H1 (cell line): ENCODE results near the gene PPP2R2C. TPM values are rescaled to one million over a fixed set of nuclear protein-coding genes. Genes with fewer than 3 reads are reported as not detected.

Experiments used
- CTCF ChIA-PET: fragments of 300-600 bp; sonication (Branson Sonifier 250); formaldehyde crosslinking; loops from one replicate; lab custom pipeline; 2021; ENCODE audit not compliant: partially characterized antibody; lab: Charles Lee
- POLR2A ChIA-PET: fragments of 300-600 bp; sonication (Branson Sonifier 250); formaldehyde crosslinking; loops from one replicate; lab custom pipeline; 2021; ENCODE audit warnings: inconsistent platforms; ENCODE audit not compliant: partially characterized antibody; lab: Charles Lee
- DNase-seq, 2 experiments: peaks; one replicate each; pipeline versions ENCODE4 v3.0.0 to v3.0.0-alpha.2; 2010 to 2022; ENCODE audit warnings: low spot score in 2 of 2, low read depth in 1 of 2, mixed read lengths in 1 of 2
- FAIRE-seq: peaks from 2 replicates; lab custom pipeline; 2011; peaks lifted over from hg19 to GRCh38; lab: Jason Lieb, UNC
- H2AFZ ChIP-seq: 2 replicates; pipeline ENCODE4 v1.8.1; 2012; ENCODE audit warnings: low read length, inconsistent platforms
- H2AK5ac ChIP-seq: 2 replicates; pipeline ENCODE4 v1.6.1; 2013; ENCODE audit warnings: low read depth, low read length
- H2BK120ac ChIP-seq: replicated peaks from 2 replicates; pipeline ENCODE3; 2013; ENCODE audit warnings: low read depth, low read length, inconsistent platforms
- H2BK12ac ChIP-seq: 2 replicates; pipeline ENCODE4 v1.6.1; 2013; ENCODE audit warnings: low read depth, low read length
- H2BK15ac ChIP-seq: 2 replicates; pipeline ENCODE4 v1.6.1; 2013; ENCODE audit warnings: low read length
- H2BK20ac ChIP-seq: 2 replicates; pipeline ENCODE4 v1.6.1; 2013; ENCODE audit warnings: low read length
- H2BK5ac ChIP-seq: 2 replicates; pipeline ENCODE4 v1.6.1; 2013; ENCODE audit warnings: low read depth, low read length
- H3K14ac ChIP-seq: 2 replicates; pipeline ENCODE4 v1.6.1; 2013; ENCODE audit warnings: inconsistent platforms; ENCODE audit not compliant: insufficient read length
- H3K18ac ChIP-seq: 2 replicates; pipeline ENCODE4 v1.6.1; 2013; ENCODE audit warnings: low read length; ENCODE audit errors: extremely low read depth
- H3K23ac ChIP-seq: 2 replicates; pipeline ENCODE4 v1.6.1; 2013; ENCODE audit warnings: inconsistent platforms; ENCODE audit not compliant: insufficient read length
- H3K23me2 ChIP-seq: 2 replicates; pipeline ENCODE4 v1.6.1; 2013; ENCODE audit warnings: low read depth, low read length
- H3K27ac ChIP-seq: 2 replicates; pipeline ENCODE4 v1.6.1; 2011; ENCODE audit warnings: low read depth, low read length, inconsistent platforms
- H3K27me3 ChIP-seq, 4 experiments: replicated peaks in 1 of 4; 1 replicate in 1 of 4; 2 replicates in 3 of 4; pipeline versions ENCODE4 v1.6.1 to v1.8.1; 2011 to 2013; ENCODE audit warnings: low read length in 3 of 4, mild to moderate bottlenecking in 3 of 4, inconsistent platforms in 2 of 4, mixed read lengths in 2 of 4, moderate library complexity in 1 of 4; ENCODE audit not compliant: control insufficient read depth in 3 of 4, insufficient read depth in 3 of 4; ENCODE audit errors: extremely low read depth in 1 of 4
- H3K36me3 ChIP-seq, 4 experiments: 2 replicates each; pipeline versions ENCODE4 v1.6.1 to v1.8.1; 2011 to 2013; ENCODE audit warnings: mild to moderate bottlenecking in 4 of 4, low read length in 3 of 4, moderate library complexity in 2 of 4, control low read depth in 1 of 4, inconsistent platforms in 1 of 4; ENCODE audit not compliant: insufficient read depth in 4 of 4, control insufficient read depth in 2 of 4
- H3K4ac ChIP-seq: replicated peaks from 2 replicates; pipeline ENCODE3; 2013; ENCODE audit warnings: low read length, low read depth, mixed read lengths, inconsistent platforms; ENCODE audit not compliant: insufficient read length
- H3K4me1 ChIP-seq, 4 experiments: replicated peaks in 1 of 4; 1 replicate in 1 of 4; 2 replicates in 3 of 4; pipeline versions ENCODE4 v1.6.1 to v1.8.1; 2011 to 2013; ENCODE audit warnings: low read length in 3 of 4, inconsistent platforms in 2 of 4, mixed read lengths in 1 of 4; ENCODE audit not compliant: insufficient read depth in 4 of 4, control insufficient read depth in 3 of 4
- H3K4me2 ChIP-seq, 2 experiments: 2 replicates each; pipeline versions ENCODE4 v1.6.1 to v1.8.1; 2011 to 2013; ENCODE audit warnings: low read depth in 2 of 2, low read length in 2 of 2, control low read depth in 1 of 2, inconsistent platforms in 1 of 2, mild to moderate bottlenecking in 1 of 2; ENCODE audit not compliant: insufficient read depth in 1 of 2
- H3K4me3 ChIP-seq, 4 experiments: fragments of 200-600, 300-600 bp in 1 of 4; sonication (generic), shearing (Covaris generic), sonication (Bioruptor Twin) in 1 of 4; 2 replicates each; pipeline versions ENCODE4 v1.5.1 to v1.8.1; 2011 to 2016; ENCODE audit warnings: low read length in 4 of 4, low read depth in 3 of 4, control low read depth in 2 of 4, inconsistent platforms in 2 of 4, mild to moderate bottlenecking in 2 of 4, mixed read lengths in 1 of 4, moderate library complexity in 1 of 4; ENCODE audit not compliant: insufficient read depth in 2 of 4; ENCODE audit errors: extremely low read depth in 1 of 4
- H3K56ac ChIP-seq: replicated peaks from 2 replicates; pipeline ENCODE3; 2013; ENCODE audit warnings: low read depth, mild to moderate bottlenecking, mixed read lengths, low read length, inconsistent platforms; ENCODE audit not compliant: insufficient read length
- H3K79me1 ChIP-seq: 2 replicates; pipeline ENCODE4 v1.6.1; 2013; ENCODE audit warnings: low read depth, low read length, control low read depth
- H3K79me2 ChIP-seq, 2 experiments: 2 replicates each; pipeline versions ENCODE4 v1.6.1 to v1.8.1; 2012 to 2013; ENCODE audit warnings: low read length in 2 of 2, mild to moderate bottlenecking in 2 of 2, inconsistent platforms in 1 of 2; ENCODE audit not compliant: insufficient read depth in 2 of 2, control insufficient read depth in 1 of 2
- H3K9ac ChIP-seq, 4 experiments: replicated peaks in 1 of 4; 1 replicate in 1 of 4; 2 replicates in 3 of 4; pipeline versions ENCODE4 v1.6.1 to v1.8.1; 2011 to 2013; ENCODE audit warnings: low read depth in 3 of 4, low read length in 3 of 4, control low read depth in 2 of 4, mild to moderate bottlenecking in 2 of 4, moderate library complexity in 2 of 4, inconsistent platforms in 1 of 4; ENCODE audit errors: extremely low read depth in 1 of 4
- H3K9me3 ChIP-seq, 2 experiments: 2 replicates each; pipeline versions ENCODE4 v1.6.1 to v1.8.1; 2012 to 2013; ENCODE audit warnings: mild to moderate bottlenecking in 2 of 2, moderate library complexity in 2 of 2, control low read depth in 1 of 2, inconsistent platforms in 1 of 2, low read depth in 1 of 2, low read length in 1 of 2, mixed read lengths in 1 of 2; ENCODE audit not compliant: insufficient read depth in 2 of 2
- H4K20me1 ChIP-seq, 2 experiments: replicated peaks in 1 of 2; 2 replicates each; pipeline versions ENCODE3 to v1.8.1; 2011 to 2013; ENCODE audit warnings: inconsistent platforms in 2 of 2, low read length in 2 of 2, mild to moderate bottlenecking in 1 of 2; ENCODE audit not compliant: insufficient read depth in 2 of 2, control insufficient read depth in 1 of 2
- H4K5ac ChIP-seq: 2 replicates; pipeline ENCODE4 v1.6.1; 2013; ENCODE audit warnings: low read length, low read depth, mixed read lengths, inconsistent platforms; ENCODE audit not compliant: insufficient read length
- H4K8ac ChIP-seq: 2 replicates; pipeline ENCODE4 v1.8.0; 2013; ENCODE audit warnings: mild to moderate bottlenecking, moderate library complexity, low read length, inconsistent platforms; ENCODE audit not compliant: insufficient read depth; ENCODE audit errors: extremely low read depth
- H4K91ac ChIP-seq: replicated peaks from 2 replicates; pipeline ENCODE3; 2013; ENCODE audit warnings: low read length, mixed read lengths, inconsistent platforms; ENCODE audit not compliant: insufficient read length
- BCL11A ChIP-seq, 2 experiments: IDR thresholded peaks; one replicate each; pipeline ENCODE4 v1.6.1; 2011; ENCODE audit warnings: low read depth in 2 of 2, low read length in 2 of 2, mild to moderate bottlenecking in 2 of 2
- CEBPB ChIP-seq: IDR thresholded peaks from 2 replicates; pipeline ENCODE4 v1.6.1; 2012; ENCODE audit warnings: low read depth, low read length
- CREB1 ChIP-seq: IDR thresholded peaks from 2 replicates; pipeline ENCODE4 v1.6.1; 2012; ENCODE audit warnings: inconsistent platforms
- EP300 ChIP-seq, 2 experiments: IDR thresholded peaks; 1 replicate in 1 of 2; 2 replicates in 1 of 2; pipeline ENCODE4 v1.6.1; 2011 to 2012; ENCODE audit warnings: low read depth in 2 of 2, low read length in 2 of 2, mild to moderate bottlenecking in 2 of 2, borderline replicate concordance in 1 of 2, inconsistent platforms in 1 of 2, moderate library complexity in 1 of 2
- KDM4A ChIP-seq: IDR thresholded peaks from one replicate; pipeline ENCODE4 v1.7.1; 2012; ENCODE audit warnings: low read depth, mild to moderate bottlenecking, moderate library complexity, low read length, inconsistent platforms; ENCODE audit not compliant: severe bottlenecking
- RAD21 ChIP-seq, 2 experiments: IDR thresholded peaks in 1 of 2; conservative IDR thresholded peaks in 1 of 2; 2 replicates each; pipeline ENCODE4 v1.6.1; 2011; ENCODE audit warnings: low read depth in 2 of 2, low read length in 2 of 2, improper control_type of control experiment in 1 of 2, inconsistent platforms in 1 of 2, mild to moderate bottlenecking in 1 of 2, moderate library complexity in 1 of 2
- RFX5 ChIP-seq: IDR thresholded peaks from 2 replicates; pipeline ENCODE4 v1.6.1; 2011; ENCODE audit warnings: low read depth, low read length, improper control_type of control experiment, borderline replicate concordance
- SIX5 ChIP-seq: IDR thresholded peaks from 2 replicates; pipeline ENCODE4 v1.6.1; 2011; ENCODE audit warnings: mild to moderate bottlenecking, low read depth, low read length
- SP1 ChIP-seq: IDR thresholded peaks from 2 replicates; pipeline ENCODE4 v1.6.1; 2011; ENCODE audit warnings: low read depth, low read length
- TAF7 ChIP-seq: optimal IDR thresholded peaks from 2 replicates; pipeline ENCODE3; 2011; ENCODE audit warnings: low read depth, mild to moderate bottlenecking, inconsistent platforms, low read length, moderate library complexity, borderline replicate concordance
- YY1 ChIP-seq: IDR thresholded peaks from 2 replicates; pipeline ENCODE4 v1.6.1; 2011; ENCODE audit warnings: low read depth, mild to moderate bottlenecking, low read length
- WGBS, 2 experiments: shearing (Covaris generic) in 1 of 2; methylation state at CpG; one replicate each; pipeline versions ENCODE4 v1.1.6 to v1.1.7; 2013 to 2015; ENCODE audit warnings: low lambda C conversion rate in 2 of 2, mixed read lengths in 2 of 2, inconsistent platforms in 1 of 2, low coverage in 1 of 2, missing lambda C conversion rate in 1 of 2; ENCODE audit not compliant: insufficient replicate concordance in 2 of 2, insufficient coverage in 1 of 2, insufficient read length in 1 of 2; ENCODE audit errors: extremely low coverage in 1 of 2, missing lambda C conversion rate in 1 of 2; 5-methylcytosine and 5-hydroxymethylcytosine counted together
- polyA plus RNA-seq, 7 experiments: library from polyadenylated mRNA; depleted of rRNA in 3 of 7; stranded (reverse) in 5 of 7; unstranded in 2 of 7; fragments of >200 nt in 5 of 7; fragments of 200-250 nt in 2 of 7; gene quantifications; 1 replicate in 5 of 7; 2 replicates in 1 of 7; 4 replicates in 1 of 7; pipeline versions ENCODE4 v1.2.1 to v1.2.3, GENCODE V29; 2011 to 2013; ENCODE audit warnings: missing spikeins in 2 of 7, mixed read lengths in 2 of 7
- total RNA-seq: library from RNA; stranded (reverse); fragmentation: NEBNext Ultra II Directional; extraction: Animal tissue kit (Norgen Biotek cat#: 25700); gene quantifications from 2 replicates; pipeline ENCODE4 v1.2.1, GENCODE V29; 2021
- TF ChIP-seq, protein P1 (sequence below), 3 experiments: IDR thresholded peaks; 1 replicate in 2 of 3; 2 replicates in 1 of 3; pipeline versions ENCODE4 v1.5.1 to v1.6.1; 2011; ENCODE audit warnings: low read length in 3 of 3, mild to moderate bottlenecking in 3 of 3, inconsistent platforms in 2 of 3, low read depth in 1 of 3, moderate library complexity in 1 of 3; ENCODE audit not compliant: insufficient read depth in 1 of 3; ENCODE audit errors: control extremely low read depth in 1 of 3

PPP2R2C gene
- total and polyA plus RNA-seq, 2 of the 8 experiments (the other 6 are each of a cell fraction or from before 2014, with no cell fraction given), result 6.4 TPM

DNA sequence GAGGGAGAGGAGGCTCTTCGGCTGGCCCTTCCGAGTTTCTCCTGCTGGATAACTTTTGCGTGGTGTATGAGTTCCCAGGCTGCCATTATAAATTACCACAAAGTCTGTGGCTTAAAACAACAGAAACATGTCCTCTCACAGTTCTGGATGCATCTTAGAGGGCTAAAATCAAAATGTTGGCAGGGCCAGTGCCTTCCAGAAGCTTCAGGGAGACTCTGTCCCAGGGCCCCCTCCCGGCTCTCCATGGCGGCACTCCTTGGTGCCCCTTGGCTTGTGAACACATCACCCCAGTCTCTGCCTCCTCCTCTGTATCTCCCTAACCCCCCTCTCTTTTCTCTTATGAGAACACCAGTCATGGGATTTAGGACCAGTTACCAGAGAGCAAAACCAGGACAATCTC lies 23.3 kb upstream of the PPP2R2C start:
- H3K23ac ChIP-seq, result no peak overlapping the region
- H3K27me3 ChIP-seq, result no peaks in the 10 kb centered on the region; a peak in 2 of 7 replicates
- H4K5ac ChIP-seq, result no peak overlapping the region
- no peaks in the 10 kb centered on the region for H3K36me3 ChIP-seq
- no peak overlapping the region for H3K9ac ChIP-seq
- H2BK20ac ChIP-seq, result no peak overlapping the region
- no peak overlapping the region for H3K56ac ChIP-seq
- H3K14ac ChIP-seq, result no peak overlapping the region
- CTCF ChIA-PET, result interaction anchor here (1.0 to 3.2 kb wide), 2 partner anchors 22 to 51 kb away, joined by 3 to 9 read pairs; no protein-coding TSS in a partner anchor
- H4K20me1 ChIP-seq, result no peaks in the 10 kb centered on the region
- no peak for FAIRE-seq
- no peak overlapping the region for H3K4me2 ChIP-seq
- no peak overlapping the region; the same call in 1 of the 2 replicates for H2AFZ ChIP-seq
- H3K4me1 ChIP-seq, result peaks cover 0 to 4% (median 0%) of the 10 kb centered on the region in 4 experiments; a peak in 3 of 7 replicates
- no peaks in the 10 kb centered on the region for H3K23me2 ChIP-seq
- DNase-seq, result peak in 1 of 2 experiments; percentile 24
- no peak overlapping the region for H2BK15ac ChIP-seq
- H3K79me1 ChIP-seq, result no peaks in the 10 kb centered on the region
- H2AK5ac ChIP-seq, result no peak overlapping the region
- H2BK120ac ChIP-seq, result no peak overlapping the region
- POLR2A ChIA-PET, result no interaction called here
- WGBS, 2 experiments, result 98% methylated on average over 5 of the region's 5 CpGs; no CpG with 5 or more reads in 1 of the 2 experiments
- H3K18ac ChIP-seq, result no peak overlapping the region
- H3K9me3 ChIP-seq, result no peaks in the 10 kb centered on the region
- no peaks in the 10 kb centered on the region for H3K79me2 ChIP-seq
- H4K91ac ChIP-seq, result no peak overlapping the region
- no peak overlapping the region for H3K4me3 ChIP-seq
- no peak overlapping the region for H3K4ac ChIP-seq
- no peak overlapping the region for H2BK5ac ChIP-seq
- no peak overlapping the region for H2BK12ac ChIP-seq
- no peak overlapping the region for H4K8ac ChIP-seq
- H3K27ac ChIP-seq, result no peak overlapping the region
- TF ChIP-seq CREB1 (no peak), YY1 (no peak), EP300 (IDR thresholded peaks at IDR 0.05; ENCODE audit: borderline replicate concordance in 1 of 2, low read depth in 2 of 2, low read length in 2 of 2) (no peak), TAF7 (no peak), SIX5 (no peak), BCL11A (IDR thresholded peaks at IDR 0.05; ENCODE audit: low read depth in 2 of 2, low read length in 2 of 2) (no peak), SP1 (no peak), KDM4A (no peak), CEBPB (no peak), RAD21 (IDR thresholded peaks at IDR 0.05 in 1 of 2, conservative IDR thresholded peaks at IDR 0.05 in 1 of 2; ENCODE audit: low read depth in 2 of 2, low read length in 2 of 2) (no peak), RFX5 (no peak)
- TF ChIP-seq, protein P1, sequence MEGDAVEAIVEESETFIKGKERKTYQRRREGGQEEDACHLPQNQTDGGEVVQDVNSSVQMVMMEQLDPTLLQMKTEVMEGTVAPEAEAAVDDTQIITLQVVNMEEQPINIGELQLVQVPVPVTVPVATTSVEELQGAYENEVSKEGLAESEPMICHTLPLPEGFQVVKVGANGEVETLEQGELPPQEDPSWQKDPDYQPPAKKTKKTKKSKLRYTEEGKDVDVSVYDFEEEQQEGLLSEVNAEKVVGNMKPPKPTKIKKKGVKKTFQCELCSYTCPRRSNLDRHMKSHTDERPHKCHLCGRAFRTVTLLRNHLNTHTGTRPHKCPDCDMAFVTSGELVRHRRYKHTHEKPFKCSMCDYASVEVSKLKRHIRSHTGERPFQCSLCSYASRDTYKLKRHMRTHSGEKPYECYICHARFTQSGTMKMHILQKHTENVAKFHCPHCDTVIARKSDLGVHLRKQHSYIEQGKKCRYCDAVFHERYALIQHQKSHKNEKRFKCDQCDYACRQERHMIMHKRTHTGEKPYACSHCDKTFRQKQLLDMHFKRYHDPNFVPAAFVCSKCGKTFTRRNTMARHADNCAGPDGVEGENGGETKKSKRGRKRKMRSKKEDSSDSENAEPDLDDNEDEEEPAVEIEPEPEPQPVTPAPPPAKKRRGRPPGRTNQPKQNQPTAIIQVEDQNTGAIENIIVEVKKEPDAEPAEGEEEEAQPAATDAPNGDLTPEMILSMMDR (IDR thresholded peaks at IDR 0.05; ENCODE audit: control extremely low read depth in 1 of 3, insufficient read depth in 1 of 3, low read depth in 1 of 3, low read length in 3 of 3), result no peak
